ENCODE data around the gene DCAF11.

DNA sequence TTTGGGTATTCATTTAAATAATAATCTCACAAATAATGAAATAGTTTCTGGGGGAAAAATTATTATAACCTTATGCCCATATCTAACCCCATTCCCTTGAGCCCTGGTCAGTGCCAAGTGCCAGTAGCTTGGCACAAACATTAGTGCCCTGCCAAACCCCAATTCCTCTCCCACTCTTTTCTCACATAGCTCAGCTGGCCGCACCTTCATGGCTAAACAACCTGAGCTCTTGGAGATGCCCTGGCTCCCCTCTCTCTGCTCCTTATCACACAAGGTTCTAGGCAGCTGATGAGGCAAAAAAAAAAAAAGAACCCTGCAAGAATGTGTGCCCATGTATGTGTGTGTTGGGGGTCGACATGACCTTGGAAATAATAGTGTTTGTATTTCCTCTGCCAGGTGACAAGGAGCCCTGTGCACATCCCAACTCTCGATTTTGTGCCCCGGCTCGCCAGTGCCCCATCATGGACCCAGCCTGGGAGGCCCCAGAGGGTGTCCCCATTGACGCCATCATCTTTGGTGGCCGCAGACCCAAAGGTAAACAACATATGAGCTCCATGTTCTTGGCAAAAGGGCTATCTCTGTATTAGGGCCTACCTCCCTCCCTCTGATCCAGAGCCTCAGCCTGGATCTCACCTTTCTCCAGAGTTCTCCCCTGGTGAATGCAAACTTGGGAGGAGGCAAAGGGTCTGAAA is 12.1 kb upstream of the DCAF11 start:
- no peak for TF ChIP-seq POLR2A (IDR thresholded peaks at IDR 0.05)
- TF ChIP-seq, protein P1, sequence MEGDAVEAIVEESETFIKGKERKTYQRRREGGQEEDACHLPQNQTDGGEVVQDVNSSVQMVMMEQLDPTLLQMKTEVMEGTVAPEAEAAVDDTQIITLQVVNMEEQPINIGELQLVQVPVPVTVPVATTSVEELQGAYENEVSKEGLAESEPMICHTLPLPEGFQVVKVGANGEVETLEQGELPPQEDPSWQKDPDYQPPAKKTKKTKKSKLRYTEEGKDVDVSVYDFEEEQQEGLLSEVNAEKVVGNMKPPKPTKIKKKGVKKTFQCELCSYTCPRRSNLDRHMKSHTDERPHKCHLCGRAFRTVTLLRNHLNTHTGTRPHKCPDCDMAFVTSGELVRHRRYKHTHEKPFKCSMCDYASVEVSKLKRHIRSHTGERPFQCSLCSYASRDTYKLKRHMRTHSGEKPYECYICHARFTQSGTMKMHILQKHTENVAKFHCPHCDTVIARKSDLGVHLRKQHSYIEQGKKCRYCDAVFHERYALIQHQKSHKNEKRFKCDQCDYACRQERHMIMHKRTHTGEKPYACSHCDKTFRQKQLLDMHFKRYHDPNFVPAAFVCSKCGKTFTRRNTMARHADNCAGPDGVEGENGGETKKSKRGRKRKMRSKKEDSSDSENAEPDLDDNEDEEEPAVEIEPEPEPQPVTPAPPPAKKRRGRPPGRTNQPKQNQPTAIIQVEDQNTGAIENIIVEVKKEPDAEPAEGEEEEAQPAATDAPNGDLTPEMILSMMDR (IDR thresholded peaks at IDR 0.05): no peak
- no peak for TF ChIP-seq POLR2AphosphoS5 (IDR thresholded peaks at IDR 0.05; ENCODE audit: insufficient read depth in 1 of 2, low read depth in 1 of 2)

Data from vagina (tissue), 2 donors.